ENCODE data around the gene MUC5AC. TPM values are rescaled to one million over a fixed set of nuclear protein-coding genes. Genes with fewer than 3 reads are reported as not detected.

Gene MUC5AC
- total and polyA plus RNA-seq, 2 of the 13 experiments (the other 11 are each of a cell fraction or from before 2014, with no cell fraction given) = under 0.01 TPM; not detected in 1

DNA sequence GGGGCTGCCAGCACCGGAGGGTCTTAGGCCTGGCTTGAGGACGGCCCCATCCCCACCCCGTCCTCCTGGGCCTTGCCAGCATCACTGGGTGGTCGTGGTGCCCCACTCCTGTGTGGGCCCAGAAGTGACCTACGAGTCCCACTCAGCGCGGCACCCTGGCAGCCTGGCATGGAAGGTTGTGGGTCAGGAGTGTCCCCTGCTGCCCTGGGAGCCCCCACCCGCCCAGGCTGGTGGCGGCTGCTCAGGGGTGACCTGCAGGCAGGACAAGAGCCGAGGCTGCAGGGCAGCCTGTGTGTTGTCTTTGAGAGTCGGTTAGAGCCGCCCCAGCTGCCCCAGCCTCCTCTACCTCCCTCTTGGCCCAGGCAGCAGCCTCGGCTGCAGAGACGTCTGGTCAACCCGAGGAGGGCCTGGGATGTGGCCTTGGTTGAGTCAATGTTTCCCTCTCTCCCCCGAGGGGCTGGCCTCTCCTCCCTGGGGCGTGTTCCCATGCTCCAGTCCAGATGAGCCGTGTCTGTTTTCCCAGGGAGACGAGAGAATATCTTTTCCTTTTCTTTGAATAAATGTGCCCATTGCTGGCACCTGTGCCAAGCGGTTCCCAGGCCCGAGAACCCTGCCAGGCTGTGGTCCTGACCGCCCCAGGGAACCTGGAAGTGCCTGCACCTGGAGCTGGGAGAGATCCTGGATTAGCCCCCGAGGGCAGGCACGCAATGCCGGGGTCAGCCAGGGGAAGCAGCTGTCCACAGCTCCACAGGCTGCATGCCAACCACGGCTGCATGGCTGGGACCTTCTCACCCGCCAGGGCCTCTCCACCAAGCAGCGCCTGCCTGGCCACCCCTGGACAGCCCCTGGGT is 35.7 kb upstream of the MUC5AC start (continued):
- TF ChIP-seq, protein P1, sequence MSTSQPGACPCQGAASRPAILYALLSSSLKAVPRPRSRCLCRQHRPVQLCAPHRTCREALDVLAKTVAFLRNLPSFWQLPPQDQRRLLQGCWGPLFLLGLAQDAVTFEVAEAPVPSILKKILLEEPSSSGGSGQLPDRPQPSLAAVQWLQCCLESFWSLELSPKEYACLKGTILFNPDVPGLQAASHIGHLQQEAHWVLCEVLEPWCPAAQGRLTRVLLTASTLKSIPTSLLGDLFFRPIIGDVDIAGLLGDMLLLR (CRISPR knock-in tag; IDR thresholded peaks at IDR 0.05) = no peak
- no peak for TF ChIP-seq MYC (CRISPR knock-in tag; IDR thresholded peaks at IDR 0.05; ENCODE audit: borderline replicate concordance)

DNA sequence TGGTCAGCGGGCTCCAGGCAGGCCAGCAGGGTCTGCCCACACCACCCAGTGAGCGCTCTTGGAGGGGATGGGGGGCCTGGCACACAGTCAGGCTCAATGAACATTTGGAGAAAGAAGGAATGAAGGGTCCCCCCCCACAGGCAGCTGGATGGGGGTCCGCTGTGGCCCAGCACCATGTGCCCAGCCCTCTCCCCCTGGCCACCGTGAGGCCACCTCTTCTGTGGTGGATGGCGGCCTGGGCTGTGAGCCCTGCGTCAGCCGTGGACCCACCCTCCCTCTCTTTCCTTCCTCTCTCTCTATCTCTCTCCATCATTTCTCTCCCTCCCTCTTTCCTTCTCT is 35.1 kb upstream of the MUC5AC start:
- H3K27me3 ChIP-seq (ENCODE audit: control insufficient read depth in 1 of 2, insufficient read depth in 2 of 2, low read length in 2 of 2) = peaks cover 12 to 60% of the 10 kb centered on the region in 2 experiments; a peak in 4 of 5 replicates
- CTCF ChIA-PET (ENCODE audit: low intra/inter-chr PET ratio, low total read pairs) = no interaction called here
- TF ChIP-seq ZFX (CRISPR knock-in tag; IDR thresholded peaks at IDR 0.05; ENCODE audit: low read depth) (no peak), KDM2A (CRISPR knock-in tag; IDR thresholded peaks at IDR 0.05; ENCODE audit: borderline replicate concordance, low read depth) (no peak), NONO (IDR thresholded peaks at IDR 0.05) (no peak), NONO (CRISPR knock-in tag; conservative IDR thresholded peaks at IDR 0.05) (no peak), POLR2G (IDR thresholded peaks at IDR 0.05; ENCODE audit: low read depth, low read length) (no peak), ISL2 (CRISPR knock-in tag; IDR thresholded peaks at IDR 0.05) (no peak), ZFP62 (CRISPR knock-in tag; IDR thresholded peaks at IDR 0.05) (no peak), ZBTB1 (CRISPR knock-in tag; IDR thresholded peaks at IDR 0.05; ENCODE audit: borderline replicate concordance) (no peak), ZNF224 (CRISPR knock-in tag; IDR thresholded peaks at IDR 0.05) (no peak)
- TF ChIP-seq, protein P2, sequence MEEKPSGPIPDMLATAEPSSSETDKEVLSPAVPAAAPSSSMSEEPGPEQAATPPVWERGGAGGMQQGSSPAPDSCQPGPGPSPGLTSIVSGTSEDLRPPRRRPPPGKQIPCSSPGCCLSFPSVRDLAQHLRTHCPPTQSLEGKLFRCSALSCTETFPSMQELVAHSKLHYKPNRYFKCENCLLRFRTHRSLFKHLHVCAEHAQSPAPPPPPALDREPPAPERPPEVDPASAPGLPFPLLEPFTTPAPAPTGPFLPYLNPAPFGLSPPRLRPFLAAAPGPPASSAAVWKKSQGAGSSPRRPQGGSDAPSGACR (CRISPR knock-in tag; IDR thresholded peaks at IDR 0.05) = no peak
- TF ChIP-seq, protein P3, sequence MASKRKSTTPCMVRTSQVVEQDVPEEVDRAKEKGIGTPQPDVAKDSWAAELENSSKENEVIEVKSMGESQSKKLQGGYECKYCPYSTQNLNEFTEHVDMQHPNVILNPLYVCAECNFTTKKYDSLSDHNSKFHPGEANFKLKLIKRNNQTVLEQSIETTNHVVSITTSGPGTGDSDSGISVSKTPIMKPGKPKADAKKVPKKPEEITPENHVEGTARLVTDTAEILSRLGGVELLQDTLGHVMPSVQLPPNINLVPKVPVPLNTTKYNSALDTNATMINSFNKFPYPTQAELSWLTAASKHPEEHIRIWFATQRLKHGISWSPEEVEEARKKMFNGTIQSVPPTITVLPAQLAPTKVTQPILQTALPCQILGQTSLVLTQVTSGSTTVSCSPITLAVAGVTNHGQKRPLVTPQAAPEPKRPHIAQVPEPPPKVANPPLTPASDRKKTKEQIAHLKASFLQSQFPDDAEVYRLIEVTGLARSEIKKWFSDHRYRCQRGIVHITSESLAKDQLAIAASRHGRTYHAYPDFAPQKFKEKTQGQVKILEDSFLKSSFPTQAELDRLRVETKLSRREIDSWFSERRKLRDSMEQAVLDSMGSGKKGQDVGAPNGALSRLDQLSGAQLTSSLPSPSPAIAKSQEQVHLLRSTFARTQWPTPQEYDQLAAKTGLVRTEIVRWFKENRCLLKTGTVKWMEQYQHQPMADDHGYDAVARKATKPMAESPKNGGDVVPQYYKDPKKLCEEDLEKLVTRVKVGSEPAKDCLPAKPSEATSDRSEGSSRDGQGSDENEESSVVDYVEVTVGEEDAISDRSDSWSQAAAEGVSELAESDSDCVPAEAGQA (IDR thresholded peaks at IDR 0.05; ENCODE audit: low read depth) = no peak
- TF ChIP-seq, protein P3 (CRISPR knock-in tag; IDR thresholded peaks at IDR 0.05; ENCODE audit: borderline replicate concordance) = no peak
- TF ChIP-seq, protein P4, sequence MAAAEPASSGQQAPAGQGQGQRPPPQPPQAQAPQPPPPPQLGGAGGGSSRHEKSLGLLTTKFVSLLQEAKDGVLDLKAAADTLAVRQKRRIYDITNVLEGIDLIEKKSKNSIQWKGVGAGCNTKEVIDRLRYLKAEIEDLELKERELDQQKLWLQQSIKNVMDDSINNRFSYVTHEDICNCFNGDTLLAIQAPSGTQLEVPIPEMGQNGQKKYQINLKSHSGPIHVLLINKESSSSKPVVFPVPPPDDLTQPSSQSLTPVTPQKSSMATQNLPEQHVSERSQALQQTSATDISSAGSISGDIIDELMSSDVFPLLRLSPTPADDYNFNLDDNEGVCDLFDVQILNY (CRISPR knock-in tag; conservative IDR thresholded peaks at IDR 0.05) = no peak

More for the DNA sequence above, 35.1 kb upstream of the MUC5AC start:
- POLR2A ChIA-PET = no interaction called here
- H2AFZ ChIP-seq (ENCODE audit: low read length) = no peak overlapping the region
- no peaks in the 10 kb centered on the region; the same call in 1 of the 2 replicates for H4K20me1 ChIP-seq (ENCODE audit: insufficient read depth, low read length)
- no peaks in the 10 kb centered on the region for H3K4me1 ChIP-seq (ENCODE audit: insufficient read depth, low read length)
- in situ Hi-C loops (cut with HindIII; ENCODE audit: extremely low pct_ligation_motif_present, low pct_unique_long_range_greater_than_20kb) (no loop called here), intact Hi-C loops (cut with micrococcal nuclease; ENCODE audit: unreplicated experiment) (no loop called here)
- H3K9ac ChIP-seq (ENCODE audit: insufficient read depth, low read depth, low read length) = no peak overlapping the region
- H3K36me3 ChIP-seq (replicated peaks in 1 of 2; ENCODE audit: control insufficient read depth in 1 of 2, insufficient read depth in 2 of 2, low read length in 2 of 2) = no peaks in the 10 kb centered on the region
- no peaks in the 10 kb centered on the region for H3K79me2 ChIP-seq (ENCODE audit: insufficient read depth, low read length)
- H3K9me3 ChIP-seq (ENCODE audit: low read length) = no peaks in the 10 kb centered on the region
- ATAC-seq (no peak), DNase-seq (ENCODE audit: low spot score) (no peak), FAIRE-seq (no peak)
- no peak overlapping the region for H3K4me3 ChIP-seq (replicated peaks in 1 of 3; ENCODE audit: insufficient read depth in 1 of 3, low read depth in 2 of 3, low read length in 3 of 3)
- WGBS (ENCODE audit: low lambda C conversion rate) = 26% methylated on average over 4 of the region's 7 CpGs
- no peak overlapping the region for H3K27ac ChIP-seq (ENCODE audit: extremely low read length, insufficient read depth, low read length)
- no TSS peak for BruUV-seq (replicated peaks)
- no peak overlapping the region for H3K4me2 ChIP-seq (ENCODE audit: low read depth, low read length)

All from HepG2 (cell line).